Activated CD8-positive, alpha-beta memory T cell treated with anti-CD3 and anti-CD28 coated beads for 24 hours (primary cell): ENCODE results near the gene ABHD16A.

ENCODE experiments used
- DNase-seq: peaks from one replicate; pipeline ENCODE4 v3.0.0-alpha.2; 2020

The ABHD16A gene

GRCh38 chr6:31660381-31661261 lies 42.5 kb downstream of the ABHD16A start, which contains the start of gene C6orf47:
TSS of gene C6orf47 (minus strand) at chr6:31660778. CDS start at chr6:31659947, 831 bp downstream.
- peak; percentile 89 for DNase-seq

- DNase-seq = no peak
Measured at GRCh38 chr6:31659649-31660380, 43.3 kb downstream of the ABHD16A start.

GRCh38 chr6:31658983-31659648 lies 44.0 kb downstream of the ABHD16A start:
- no peak for DNase-seq

GRCh38 chr6:31658158-31658688 lies 44.9 kb downstream of the ABHD16A start:
- DNase-seq = no peak

GRCh38 chr6:31657406-31658157 lies 45.5 kb downstream of the ABHD16A start:
- DNase-seq = no peak

GRCh38 chr6:31655349-31656237 lies 47.5 kb downstream of the ABHD16A start, which contains the start of gene APOM:
TSS of gene APOM (plus strand) at chr6:31655894. CDS start at chr6:31655967, 73 bp downstream.
- DNase-seq = no peak

- DNase-seq = no peak
Measured at GRCh38 chr6:31654574-31655348, 48.4 kb downstream of the ABHD16A start.

- no peak for DNase-seq
Measured at GRCh38 chr6:31652925-31653724, 50.0 kb downstream of the ABHD16A start.

GRCh38 chr6:31651602-31652191 lies 51.4 kb downstream of the ABHD16A start:
- no peak for DNase-seq

- no peak for DNase-seq
Measured at GRCh38 chr6:31645325-31645724, 57.8 kb downstream of the ABHD16A start.

GRCh38 chr6:31643818-31644454 lies 59.2 kb downstream of the ABHD16A start:
- no peak for DNase-seq

- no peak for DNase-seq
Measured at GRCh38 chr6:31642798-31643570, 60.1 kb downstream of the ABHD16A start.

- DNase-seq = no peak
Measured at GRCh38 chr6:31641370-31641769, 61.8 kb downstream of the ABHD16A start.

- no peak for DNase-seq
Measured at GRCh38 chr6:31640612-31641011, 62.5 kb downstream of the ABHD16A start.

GRCh38 chr6:31639449-31639861 lies 63.7 kb downstream of the ABHD16A start:
- DNase-seq = no peak

- DNase-seq = no peak
Measured at GRCh38 chr6:31639043-31639442, 64.1 kb downstream of the ABHD16A start.
